Transverse colon (tissue), 4 donors: ENCODE results near the gene FLYWCH1.

Experiments
- EP300 ChIP-seq: sonication (generic); formaldehyde crosslinking; IDR thresholded peaks from one replicate; pipeline ENCODE4 v1.6.1; 2017; ENCODE audit warnings: antibody characterized with exemption, low read depth
- POLR2A ChIP-seq: fragments of 450-650 bp; IDR thresholded peaks from one replicate; pipeline ENCODE4 v1.6.1; 2016; ENCODE audit warnings: antibody characterized with exemption, mild to moderate bottlenecking, moderate library complexity
- POLR2AphosphoS5 ChIP-seq, 3 donors: sonication (generic); formaldehyde crosslinking; IDR thresholded peaks; one replicate each; pipeline ENCODE4 v1.6.1; 2016; ENCODE audit warnings: antibody characterized with exemption in 3 of 3
- TF ChIP-seq, protein P1 (sequence below), 5 experiments: fragments of 200-600 bp in 3 of 5; fragments of 450-650 bp in 2 of 5; sonication (generic) in 3 of 5; IDR thresholded peaks; 1 replicate in 2 of 5; 2 replicates in 3 of 5; pipeline ENCODE4 v1.5.1; 2016 to 2017; ENCODE audit warnings: antibody characterized with exemption in 5 of 5, inconsistent platforms in 3 of 5, mild to moderate bottlenecking in 2 of 5, moderate library complexity in 1 of 5

DNA sequence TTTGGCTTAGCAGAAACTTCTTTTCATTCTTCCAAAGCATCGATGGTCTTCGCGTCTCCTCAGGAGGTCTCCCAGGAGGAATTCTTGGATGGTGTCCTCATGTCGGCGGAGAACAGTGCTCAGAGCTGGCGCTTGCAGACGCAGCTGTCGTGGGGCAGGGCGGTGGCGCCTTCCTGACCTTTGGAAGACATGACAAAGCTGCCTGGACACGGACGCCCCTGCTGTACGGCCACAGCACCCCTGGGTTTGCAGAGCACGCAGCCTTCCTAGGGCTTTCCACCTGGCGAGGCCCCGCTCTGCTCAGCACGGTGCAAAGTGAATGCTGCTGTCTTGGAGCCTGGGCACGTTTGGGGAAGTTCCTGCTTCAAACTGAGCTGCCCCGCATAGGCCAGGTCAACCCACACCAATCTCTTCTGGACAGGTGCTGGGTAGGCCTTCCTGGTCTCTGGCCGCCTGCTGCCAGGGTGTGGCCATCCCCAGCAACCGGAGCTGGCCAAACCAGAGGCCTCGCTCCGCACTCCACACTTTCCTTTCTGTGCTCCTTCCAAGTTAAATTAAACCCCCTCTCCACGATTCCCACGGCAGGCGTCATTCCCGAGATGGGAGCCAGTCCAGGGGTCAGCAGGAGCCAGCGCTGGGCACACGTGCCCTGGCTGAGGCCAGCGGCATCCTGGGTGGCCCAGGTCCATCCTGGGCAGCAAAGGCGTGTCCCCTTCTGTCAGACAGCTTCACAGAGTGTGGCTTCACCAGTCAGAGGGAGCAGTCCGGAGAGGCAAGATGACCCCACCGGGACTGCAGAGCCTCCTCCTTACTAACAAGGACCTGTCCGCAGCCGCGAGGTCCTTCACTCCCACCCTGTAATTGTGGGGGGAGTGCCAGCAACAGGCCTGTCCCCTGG lies 37.3 kb downstream of the FLYWCH1 start:
- TF ChIP-seq, protein P1, sequence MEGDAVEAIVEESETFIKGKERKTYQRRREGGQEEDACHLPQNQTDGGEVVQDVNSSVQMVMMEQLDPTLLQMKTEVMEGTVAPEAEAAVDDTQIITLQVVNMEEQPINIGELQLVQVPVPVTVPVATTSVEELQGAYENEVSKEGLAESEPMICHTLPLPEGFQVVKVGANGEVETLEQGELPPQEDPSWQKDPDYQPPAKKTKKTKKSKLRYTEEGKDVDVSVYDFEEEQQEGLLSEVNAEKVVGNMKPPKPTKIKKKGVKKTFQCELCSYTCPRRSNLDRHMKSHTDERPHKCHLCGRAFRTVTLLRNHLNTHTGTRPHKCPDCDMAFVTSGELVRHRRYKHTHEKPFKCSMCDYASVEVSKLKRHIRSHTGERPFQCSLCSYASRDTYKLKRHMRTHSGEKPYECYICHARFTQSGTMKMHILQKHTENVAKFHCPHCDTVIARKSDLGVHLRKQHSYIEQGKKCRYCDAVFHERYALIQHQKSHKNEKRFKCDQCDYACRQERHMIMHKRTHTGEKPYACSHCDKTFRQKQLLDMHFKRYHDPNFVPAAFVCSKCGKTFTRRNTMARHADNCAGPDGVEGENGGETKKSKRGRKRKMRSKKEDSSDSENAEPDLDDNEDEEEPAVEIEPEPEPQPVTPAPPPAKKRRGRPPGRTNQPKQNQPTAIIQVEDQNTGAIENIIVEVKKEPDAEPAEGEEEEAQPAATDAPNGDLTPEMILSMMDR (IDR thresholded peaks at IDR 0.05), result no peak
- TF ChIP-seq POLR2A (no peak), POLR2AphosphoS5 (IDR thresholded peaks at IDR 0.05) (no peak), EP300 (no peak)
